Transverse colon (tissue), 4 donors: ENCODE measurements around the gene NCKAP5.

ENCODE experiments used
- EP300 ChIP-seq: sonication (generic); formaldehyde crosslinking; IDR thresholded peaks from one replicate; pipeline ENCODE4 v1.6.1; 2017; ENCODE audit warnings: antibody characterized with exemption, low read depth
- POLR2A ChIP-seq: fragments of 450-650 bp; IDR thresholded peaks from one replicate; pipeline ENCODE4 v1.6.1; 2016; ENCODE audit warnings: antibody characterized with exemption, mild to moderate bottlenecking, moderate library complexity
- POLR2AphosphoS5 ChIP-seq, 3 donors: sonication (generic); formaldehyde crosslinking; IDR thresholded peaks; one replicate each; pipeline ENCODE4 v1.6.1; 2016; ENCODE audit warnings: antibody characterized with exemption in 3 of 3
- TF ChIP-seq, protein P1 (sequence below), 5 experiments: fragments of 200-600 bp in 3 of 5; fragments of 450-650 bp in 2 of 5; sonication (generic) in 3 of 5; IDR thresholded peaks; 1 replicate in 2 of 5; 2 replicates in 3 of 5; pipeline ENCODE4 v1.5.1; 2016 to 2017; ENCODE audit warnings: antibody characterized with exemption in 5 of 5, inconsistent platforms in 3 of 5, mild to moderate bottlenecking in 2 of 5, moderate library complexity in 1 of 5

DNA sequence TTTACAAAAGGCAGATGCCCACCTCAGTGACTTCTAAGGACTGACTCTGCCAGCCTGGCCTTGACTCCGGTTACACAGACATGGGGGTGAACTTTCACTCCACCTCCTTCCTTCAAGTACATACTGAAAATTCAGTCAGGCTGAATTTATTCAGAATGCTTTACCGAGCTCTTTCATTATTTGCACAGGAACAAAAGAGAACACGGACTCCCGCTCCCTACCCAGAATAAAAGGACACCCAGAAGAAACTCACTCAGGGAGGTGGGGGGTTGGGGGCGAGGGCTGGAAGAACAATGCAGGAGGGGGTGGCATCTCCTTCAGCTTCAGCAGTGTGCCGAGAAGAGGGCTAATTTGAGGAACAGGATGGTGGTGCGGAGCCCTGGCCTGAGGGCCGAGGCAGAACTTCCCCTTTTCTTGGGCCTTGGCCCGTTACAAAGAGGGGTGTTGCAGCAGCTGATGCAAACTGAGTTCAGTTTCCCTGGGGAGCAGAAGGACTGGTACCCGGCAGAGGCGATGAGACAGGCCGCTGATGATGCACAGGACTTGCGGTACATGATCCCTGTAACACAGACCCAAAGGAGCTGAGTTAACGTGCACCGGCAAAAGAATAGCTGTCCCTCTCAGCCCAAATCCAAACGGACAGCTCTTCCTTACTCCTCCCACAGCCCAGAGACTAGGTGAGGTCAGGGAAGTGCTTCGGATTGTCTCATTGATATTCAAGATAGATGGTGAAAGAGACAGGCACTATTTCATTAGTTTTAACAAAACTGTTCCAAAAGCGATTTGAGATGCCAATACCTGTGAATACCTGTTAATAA is 922.3 kb downstream of the NCKAP5 start:
- TF ChIP-seq, protein P1, sequence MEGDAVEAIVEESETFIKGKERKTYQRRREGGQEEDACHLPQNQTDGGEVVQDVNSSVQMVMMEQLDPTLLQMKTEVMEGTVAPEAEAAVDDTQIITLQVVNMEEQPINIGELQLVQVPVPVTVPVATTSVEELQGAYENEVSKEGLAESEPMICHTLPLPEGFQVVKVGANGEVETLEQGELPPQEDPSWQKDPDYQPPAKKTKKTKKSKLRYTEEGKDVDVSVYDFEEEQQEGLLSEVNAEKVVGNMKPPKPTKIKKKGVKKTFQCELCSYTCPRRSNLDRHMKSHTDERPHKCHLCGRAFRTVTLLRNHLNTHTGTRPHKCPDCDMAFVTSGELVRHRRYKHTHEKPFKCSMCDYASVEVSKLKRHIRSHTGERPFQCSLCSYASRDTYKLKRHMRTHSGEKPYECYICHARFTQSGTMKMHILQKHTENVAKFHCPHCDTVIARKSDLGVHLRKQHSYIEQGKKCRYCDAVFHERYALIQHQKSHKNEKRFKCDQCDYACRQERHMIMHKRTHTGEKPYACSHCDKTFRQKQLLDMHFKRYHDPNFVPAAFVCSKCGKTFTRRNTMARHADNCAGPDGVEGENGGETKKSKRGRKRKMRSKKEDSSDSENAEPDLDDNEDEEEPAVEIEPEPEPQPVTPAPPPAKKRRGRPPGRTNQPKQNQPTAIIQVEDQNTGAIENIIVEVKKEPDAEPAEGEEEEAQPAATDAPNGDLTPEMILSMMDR (IDR thresholded peaks at IDR 0.05): no peak
- TF ChIP-seq POLR2AphosphoS5 (IDR thresholded peaks at IDR 0.05) (no peak), POLR2A (no peak), EP300 (no peak)
